HG02678 (cell line): Measurements from ENCODE around the gene C22orf15.

ENCODE experiments used
- ATAC-seq: cut with Tn5 transposase; IDR thresholded peaks from one replicate; pipeline ENCODE4 v1.9.1; 2021; ENCODE audit warnings: mild to moderate bottlenecking, moderate library complexity; ENCODE audit not compliant: unreplicated experiment

The C22orf15 gene

DNA sequence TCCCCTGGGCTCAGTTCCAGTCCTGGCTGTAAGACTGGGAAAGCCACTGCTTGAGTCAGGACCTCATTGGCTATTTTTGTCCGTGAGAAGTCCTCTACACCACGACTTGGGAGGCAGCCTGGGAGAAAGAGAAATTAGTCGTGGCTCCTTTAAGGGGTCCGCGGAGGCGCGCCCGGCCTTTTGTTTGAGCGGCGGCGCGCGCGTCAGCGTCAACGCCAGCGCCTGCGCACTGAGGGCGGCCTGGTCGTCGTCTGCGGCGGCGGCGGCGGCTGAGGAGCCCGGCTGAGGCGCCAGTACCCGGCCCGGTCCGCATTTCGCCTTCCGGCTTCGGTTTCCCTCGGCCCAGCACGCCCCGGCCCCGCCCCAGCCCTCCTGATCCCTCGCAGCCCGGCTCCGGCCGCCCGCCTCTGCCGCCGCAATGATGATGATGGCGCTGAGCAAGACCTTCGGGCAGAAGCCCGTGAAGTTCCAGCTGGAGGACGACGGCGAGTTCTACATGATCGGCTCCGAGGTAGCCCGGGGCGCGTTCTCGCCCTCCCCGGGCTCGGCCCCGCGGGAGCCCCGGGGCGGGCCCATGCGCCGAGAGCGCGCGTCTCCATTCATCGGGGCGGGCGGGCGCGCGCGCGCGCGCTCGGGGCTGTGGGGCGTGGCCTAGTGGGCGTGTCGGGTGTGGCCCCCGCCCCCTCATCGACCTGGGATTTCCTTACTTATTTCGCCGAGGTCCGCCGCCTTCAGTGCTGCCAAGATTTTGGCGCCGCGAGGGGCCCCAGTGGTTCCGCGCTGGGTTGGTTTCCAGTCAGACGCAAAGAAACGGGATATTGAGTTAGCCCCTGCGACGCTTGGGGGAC is 24.2 kb downstream of the C22orf15 start, which contains the start of gene SMARCB1:
Gene SMARCB1 (plus strand): TSS at position 215 of the 848 bp plus-strand sequence. CDS start 204 bp downstream, at position 419.
- peak; percentile 73 for ATAC-seq

DNA sequence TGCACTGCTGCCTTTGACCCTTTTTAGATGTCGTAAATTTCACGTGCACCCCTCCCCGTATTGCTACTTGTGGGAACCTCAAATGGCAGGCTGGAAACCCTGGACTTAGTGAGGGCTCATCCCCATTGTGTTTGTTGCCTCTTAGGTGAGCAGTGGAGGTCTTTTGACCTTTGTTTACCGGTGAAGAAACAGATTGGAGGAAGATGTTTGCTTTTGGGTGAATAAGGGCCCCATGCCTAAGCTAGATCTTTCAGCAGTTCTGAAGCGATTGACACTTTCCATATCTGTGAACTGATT is 24.8 kb downstream of the C22orf15 start:
- ATAC-seq = peak; percentile 20

DNA sequence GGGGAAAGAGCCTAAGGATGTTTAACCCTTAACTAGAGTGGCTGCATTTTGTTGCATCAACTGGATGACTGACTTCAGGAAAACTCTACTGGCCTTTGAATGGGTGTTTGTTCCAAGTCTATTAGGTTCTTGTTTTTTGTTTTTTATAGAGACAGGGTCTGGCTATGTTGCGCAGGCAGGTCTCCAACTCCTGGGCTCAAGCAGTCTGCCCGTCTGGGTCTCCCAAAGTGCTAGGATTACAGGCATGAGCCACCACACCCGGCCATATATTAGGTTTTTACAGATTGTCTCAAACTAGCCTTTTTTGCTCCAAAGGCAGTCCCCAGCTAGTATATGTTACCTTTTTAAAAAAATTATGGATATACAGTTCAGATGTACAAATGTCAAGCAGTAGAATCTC is 25.1 kb downstream of the C22orf15 start:
- ATAC-seq = no peak

DNA sequence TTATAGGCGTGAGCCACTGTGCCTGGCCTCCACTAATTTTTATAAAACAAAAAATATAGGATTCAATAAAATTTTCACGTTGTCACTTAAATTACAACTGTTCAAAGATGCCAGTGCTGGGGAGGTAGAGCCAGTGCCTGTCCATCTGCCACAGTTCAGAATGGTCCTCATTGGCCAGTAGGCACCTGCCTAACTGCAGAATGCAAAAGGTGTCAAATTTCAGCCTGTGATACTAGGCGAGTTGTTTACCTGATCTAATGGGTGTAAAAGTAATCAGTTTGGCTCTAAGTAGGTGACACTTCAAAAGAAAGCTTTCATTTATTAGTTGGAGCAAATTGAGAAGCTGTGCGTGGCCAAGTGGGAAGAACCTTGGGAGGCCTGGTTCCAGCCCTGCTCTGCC is 26.3 kb downstream of the C22orf15 start:
- no peak for ATAC-seq

DNA sequence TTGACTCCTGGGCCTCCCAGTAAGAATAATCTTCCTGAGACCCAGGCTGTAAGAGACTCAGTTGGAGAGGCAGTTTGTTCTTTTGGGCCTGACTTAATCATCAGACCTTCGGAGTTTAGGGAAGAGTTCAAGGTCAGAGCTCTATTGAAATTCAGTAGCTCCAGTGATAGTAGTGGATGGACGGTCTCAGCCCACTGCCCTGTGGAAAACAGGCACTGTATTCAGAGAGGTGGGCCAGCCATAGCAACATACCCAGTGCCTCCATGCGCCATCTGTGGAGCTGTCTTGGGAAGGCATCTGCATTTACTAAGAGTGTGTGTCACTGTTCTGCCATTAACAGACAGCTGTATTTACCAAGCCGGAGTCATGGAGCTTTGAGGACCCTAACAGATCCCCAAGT is 26.8 kb downstream of the C22orf15 start:
- ATAC-seq = no peak

DNA sequence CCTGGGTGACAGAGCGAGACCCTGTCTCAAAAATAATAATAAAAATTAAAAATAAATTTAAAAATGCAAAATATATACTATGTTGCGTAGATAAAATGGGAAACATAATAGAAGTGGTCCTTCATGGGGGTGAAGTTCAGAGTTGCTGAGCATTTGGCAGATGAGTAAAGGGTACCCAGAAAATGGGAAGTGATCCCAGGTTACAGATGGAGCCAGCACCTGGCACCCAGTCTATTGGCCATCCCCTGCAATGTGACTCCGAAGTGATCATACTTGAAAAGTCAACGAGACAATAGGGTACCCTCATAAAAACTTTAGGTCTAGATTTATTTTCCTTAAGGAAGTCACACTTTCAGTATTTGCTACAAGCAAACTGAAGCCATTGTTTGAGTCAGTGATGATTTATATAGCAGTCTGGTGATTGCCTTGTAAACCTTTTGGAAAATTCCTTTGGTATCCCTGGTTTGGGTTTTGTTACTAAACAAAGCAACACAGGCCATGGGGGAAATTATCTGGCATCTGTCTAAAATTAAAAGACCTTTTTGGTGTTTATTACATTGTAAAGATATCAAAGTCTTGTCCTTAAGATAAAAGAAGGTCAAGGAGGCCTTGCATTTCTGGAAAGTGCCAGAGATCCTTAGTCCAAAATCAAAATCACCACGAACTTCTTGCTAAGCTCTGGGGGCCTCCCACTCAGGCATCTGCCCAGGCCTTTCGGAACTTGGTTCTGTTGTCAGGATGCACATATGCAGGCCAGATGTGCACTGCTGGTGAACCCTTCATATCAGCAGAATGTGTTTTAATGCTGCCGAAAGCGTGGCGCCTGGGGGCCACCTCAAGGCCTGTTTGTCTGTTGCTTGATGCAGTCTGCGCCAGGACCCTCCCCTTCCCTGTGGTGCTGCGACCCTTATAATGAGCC is 28.3 kb downstream of the C22orf15 start:
- ATAC-seq = no peak

DNA sequence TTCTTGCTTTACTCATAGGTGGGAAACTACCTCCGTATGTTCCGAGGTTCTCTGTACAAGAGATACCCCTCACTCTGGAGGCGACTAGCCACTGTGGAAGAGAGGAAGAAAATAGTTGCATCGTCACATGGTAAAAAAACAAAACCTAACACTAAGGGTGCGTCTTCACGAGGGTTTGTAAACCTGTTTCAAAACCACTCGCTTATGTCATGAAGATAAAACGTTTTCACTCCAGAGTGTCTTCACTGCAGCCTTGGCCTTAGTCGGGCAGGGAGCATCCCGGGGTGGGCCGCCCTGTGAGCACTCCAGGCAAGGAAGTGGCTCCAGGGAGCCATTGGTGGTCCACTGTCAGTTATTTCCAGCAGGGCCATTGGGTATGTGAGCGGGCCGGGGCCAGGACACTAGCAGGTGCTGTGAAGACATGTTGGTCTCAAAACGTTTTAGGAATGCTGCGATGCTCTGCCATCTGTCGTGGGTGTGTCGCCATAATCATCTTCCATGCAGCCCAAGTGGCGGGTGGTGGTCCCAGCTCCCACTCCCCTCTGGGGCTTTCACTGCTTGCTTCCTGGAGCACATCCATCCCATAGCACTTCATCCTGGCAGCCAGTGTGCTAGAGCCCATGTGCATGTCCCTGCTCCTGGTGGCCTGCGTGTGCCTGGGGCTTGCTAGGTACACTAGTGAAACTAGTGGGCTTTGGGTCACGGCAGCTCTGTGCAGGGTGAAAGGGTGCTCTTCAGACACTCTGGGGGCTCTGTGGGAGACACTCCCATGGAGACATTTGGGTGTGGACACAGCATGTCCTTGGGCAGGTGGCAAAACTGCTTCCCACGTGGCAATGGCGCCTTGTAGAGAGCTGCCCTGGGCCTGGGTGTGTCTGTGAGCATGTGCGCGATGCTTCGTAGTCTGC is 29.2 kb downstream of the C22orf15 start:
- no peak for ATAC-seq

DNA sequence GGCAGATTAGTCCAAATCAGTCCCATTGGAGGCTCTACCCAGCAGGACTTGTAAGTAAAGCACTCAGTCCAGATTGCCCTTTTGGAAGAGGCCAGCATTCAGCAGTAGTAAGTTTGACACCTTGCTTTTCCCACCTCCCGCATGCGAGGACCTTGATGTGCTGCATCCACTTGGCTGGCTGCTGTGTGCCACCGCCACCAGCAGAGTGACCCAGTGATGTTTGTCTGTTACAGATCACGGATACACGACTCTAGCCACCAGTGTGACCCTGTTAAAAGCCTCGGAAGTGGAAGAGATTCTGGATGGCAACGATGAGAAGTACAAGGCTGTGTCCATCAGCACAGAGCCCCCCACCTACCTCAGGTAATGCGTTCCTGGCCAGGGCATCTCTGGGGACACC is 30.5 kb downstream of the C22orf15 start:
- no peak for ATAC-seq

DNA sequence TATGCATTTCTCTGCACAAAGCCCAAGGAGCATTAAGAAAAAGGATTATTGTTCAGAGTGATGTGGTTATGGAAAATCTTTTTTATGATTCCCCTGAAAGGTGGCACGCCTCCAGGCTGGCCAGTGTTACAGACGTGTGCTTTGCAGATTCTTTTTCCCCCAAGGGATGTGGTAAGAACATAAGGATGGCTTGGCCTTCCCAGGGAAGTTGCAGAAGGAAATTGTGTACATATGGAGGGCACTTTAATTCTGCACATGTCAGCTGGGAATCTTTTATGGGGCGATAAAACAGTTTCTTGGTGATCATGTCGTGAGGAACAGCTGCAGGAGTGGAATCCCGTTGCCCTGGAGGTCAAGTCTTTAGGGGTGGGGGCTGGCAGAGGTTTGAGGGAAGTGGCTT is 33.7 kb downstream of the C22orf15 start:
- ATAC-seq = no peak

DNA sequence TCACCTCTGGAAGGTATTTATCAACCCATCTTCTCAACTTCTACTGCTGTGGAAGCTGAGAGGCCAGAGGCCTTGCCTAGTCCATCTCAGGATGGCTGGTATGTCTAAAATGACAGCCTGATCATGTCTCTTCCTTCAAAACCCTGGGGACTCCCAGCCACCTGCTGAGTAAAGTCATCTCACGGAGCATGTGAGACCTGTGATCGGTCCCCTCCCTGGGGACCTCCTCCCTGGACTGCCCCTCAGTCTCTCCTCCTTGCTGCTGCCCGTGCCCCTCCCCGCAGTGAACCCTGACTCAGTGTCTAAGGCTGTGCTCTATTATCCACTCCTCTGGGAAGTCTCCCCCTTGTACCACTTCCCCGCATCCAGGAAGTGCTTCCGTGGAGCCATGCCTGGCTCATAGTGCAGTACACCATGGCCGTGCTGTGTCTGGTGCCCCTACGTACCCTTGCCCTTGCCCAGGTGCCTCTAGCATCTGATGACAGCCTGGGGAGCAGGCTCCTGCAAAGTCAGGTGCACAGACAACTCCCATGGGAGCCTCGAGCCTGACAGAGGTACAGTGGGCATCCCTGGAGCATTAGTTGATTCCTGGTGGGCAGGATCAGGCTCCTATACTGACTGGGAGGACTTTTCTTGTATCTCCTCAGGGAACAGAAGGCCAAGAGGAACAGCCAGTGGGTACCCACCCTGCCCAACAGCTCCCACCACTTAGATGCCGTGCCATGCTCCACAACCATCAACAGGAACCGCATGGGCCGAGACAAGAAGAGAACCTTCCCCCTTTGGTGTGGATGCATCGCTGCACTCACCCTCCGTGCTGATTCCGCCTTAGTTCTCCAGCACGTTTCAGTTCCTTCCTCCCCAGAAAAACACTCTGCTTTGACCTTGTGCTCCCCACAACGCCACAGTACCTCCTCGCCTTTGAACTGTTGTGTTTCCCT is 37.8 kb downstream of the C22orf15 start:
- ATAC-seq = peak; percentile 72

DNA sequence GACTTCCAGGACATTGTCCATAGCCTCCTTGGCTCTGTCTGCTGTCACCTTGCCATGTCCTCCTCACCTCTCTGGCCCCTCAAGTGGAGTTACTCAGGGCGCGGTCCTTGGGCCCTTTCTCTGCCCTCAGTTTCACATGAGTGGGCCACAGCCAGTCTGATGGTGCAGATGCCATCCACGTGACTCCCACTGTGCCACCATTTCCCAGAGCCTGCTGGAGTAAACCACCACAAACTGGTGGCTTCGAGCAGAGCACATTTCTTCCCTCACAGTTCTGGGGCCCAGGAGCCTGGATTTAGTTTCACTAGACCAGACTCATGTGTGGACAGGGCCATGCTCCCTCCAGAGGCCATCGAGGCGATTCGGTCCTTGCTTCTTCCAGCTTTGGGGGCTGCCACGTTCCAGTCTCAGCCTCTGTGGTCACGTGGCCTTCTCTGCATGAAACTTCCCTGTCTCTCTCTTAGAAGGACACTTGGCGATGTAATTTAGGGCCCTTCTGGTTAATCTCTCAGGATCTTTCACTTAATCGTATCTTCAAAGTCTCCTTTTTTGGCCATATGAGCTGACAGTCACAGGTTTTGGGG is 38.5 kb downstream of the C22orf15 start:
- no peak for ATAC-seq

GRCh38 chr22:23801886-23802377 is 39.1 kb downstream of the C22orf15 start:
- no peak for ATAC-seq

GRCh38 chr22:23803001-23803819 is 40.4 kb downstream of the C22orf15 start:
- ATAC-seq = no peak

DNA sequence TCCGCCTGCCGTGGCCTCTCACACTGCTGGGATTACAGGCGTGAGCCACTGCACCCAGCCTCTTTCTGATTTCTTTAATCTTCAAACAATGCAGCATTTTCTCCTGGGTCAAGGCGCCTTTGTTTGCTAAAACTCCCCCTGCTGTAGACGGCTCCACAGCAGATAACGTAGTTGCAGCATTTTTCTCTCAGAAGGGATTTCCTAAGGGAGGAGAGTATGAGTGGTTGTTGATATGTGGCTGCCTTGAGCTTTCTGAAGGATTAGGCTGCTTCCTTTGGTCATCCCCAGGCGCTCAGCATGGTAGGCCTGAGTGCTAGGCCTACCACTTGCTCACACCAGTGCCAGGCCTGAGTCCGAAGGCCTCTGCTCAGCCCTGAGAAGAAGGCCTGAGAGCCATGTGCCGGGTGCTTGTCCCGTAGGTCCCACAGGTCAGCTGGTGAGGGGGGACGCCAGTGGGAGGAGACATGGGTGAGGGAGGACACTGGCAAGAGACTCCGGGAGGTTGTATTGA is 42.0 kb downstream of the C22orf15 start:
- no peak for ATAC-seq

- ATAC-seq = no peak
These were observed 44.0 kb downstream of the C22orf15 start for GRCh38 chr22:23806837-23807236.

- ATAC-seq = no peak
These were observed 49.6 kb downstream of the C22orf15 start for GRCh38 chr22:23812378-23812777.
